NCI-H1694 treated with DMSO at 0.1 percent for 48 hours (cell line): ENCODE measurements around the gene CLEC18C.
"Not testable (repeated sequence)": the region's sequence is repeated elsewhere in the genome, so short reads cannot be mapped to it uniquely, and the experiment has no call there.

ENCODE experiments used
- DNase-seq: peaks from one replicate; lab custom pipeline; 2025; lab: John Stamatoyannopoulos, UW

Gene CLEC18C

DNA sequence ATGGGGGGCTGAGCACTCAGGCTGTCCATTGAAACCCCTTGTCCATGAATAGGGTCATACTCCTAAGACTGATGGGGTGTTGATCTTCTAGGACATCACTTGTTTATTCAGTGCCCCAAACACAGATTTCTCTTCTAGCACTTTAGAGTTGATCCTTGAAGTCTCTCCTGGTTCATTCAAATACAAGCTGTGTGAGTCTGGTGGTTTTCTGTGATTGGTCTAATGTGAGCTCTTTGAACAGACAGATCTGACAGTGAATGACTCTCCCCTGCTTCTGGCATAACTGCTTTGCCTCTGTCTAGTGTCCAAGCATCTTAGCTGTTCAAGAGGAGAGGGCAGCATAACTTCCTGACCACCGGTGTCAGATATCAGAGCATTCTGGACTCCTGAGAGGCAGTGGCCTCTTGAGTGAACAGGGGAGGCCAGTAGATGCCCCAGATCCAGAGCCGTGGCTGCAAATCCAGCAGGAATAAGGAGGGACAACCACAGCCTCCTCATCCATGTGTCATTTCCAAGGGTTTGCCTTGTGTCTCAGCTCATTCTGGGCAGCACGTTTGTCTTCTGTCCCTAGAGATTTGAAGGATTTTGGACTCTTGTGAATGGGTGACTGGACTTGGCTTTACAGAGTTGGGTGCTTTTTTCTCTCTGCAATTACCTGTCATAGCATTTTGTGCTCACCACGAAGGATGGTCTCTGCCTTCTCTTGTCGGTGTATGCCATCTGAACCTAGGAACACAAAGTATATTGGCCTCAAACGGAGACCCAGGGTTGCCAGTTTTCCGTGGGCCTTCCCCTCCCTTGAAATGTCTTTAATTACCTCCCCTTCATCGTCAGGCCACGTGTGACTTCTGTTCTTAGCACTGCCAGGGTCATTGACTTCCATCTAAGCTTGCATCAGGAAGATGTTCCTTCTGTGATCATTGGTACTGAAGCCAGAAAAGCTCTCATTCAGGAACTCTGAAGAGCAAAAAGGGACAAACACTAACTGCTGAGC lies 13.9 kb upstream of the CLEC18C start:
- no peak for DNase-seq

DNA sequence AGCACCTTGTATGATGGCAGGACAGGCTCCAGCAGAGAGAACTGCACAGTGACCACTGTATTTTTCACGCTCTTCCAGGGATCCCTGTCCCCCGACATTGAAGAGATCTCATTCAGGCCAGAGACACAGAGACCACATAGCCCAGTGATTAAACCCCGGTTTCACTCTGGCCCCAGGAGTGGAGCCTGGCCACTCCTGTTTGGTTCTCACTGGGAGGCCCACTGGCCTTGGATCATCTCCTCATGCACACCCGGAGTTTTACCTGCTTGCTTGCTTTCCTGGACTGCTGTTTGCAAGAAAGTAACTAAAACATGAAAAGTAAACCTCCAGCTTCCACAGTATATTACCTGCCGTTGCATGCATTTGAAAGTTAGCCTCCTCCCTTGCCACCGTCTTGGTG lies 13.2 kb upstream of the CLEC18C start:
- DNase-seq = no peak

DNA sequence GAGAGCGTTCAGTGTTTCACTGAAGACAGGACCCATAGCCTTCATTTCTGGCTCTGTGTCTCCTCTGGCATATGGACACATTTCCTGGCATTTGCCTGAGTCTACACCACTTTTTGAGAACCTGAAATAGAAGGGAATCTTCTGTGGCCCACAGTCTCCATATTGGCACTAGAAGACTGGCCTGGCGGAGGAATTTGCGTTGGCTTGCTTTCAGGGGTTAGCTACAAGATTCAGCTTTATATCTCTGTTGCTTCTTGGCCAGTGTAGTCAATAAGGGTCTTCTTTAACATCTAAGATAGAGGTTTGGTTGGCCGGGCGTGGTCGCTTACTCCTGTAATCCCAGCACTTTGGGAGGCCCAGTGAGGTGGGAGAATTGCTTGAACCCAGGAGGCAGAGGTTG lies 12.8 kb upstream of the CLEC18C start:
- DNase-seq = no peak

DNA sequence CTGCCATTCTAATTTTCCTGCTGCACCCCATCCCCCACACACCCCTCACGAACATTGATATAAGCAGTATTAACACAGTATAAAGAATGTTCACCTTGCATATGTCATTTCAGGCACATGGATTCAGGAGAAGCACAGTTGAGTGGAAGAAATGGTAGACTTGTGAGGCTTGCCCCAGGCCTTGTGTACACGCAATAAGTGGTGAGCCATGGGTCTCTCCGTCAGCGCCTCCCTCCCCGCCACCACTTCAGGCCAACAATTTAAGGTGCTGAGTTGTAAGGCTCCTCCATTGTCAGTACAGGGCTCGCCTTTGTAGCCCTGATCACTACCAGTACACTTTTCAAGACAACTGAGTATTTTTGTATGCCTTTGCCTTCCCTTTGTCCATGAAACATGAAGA lies 12.2 kb upstream of the CLEC18C start:
- no peak for DNase-seq

DNA sequence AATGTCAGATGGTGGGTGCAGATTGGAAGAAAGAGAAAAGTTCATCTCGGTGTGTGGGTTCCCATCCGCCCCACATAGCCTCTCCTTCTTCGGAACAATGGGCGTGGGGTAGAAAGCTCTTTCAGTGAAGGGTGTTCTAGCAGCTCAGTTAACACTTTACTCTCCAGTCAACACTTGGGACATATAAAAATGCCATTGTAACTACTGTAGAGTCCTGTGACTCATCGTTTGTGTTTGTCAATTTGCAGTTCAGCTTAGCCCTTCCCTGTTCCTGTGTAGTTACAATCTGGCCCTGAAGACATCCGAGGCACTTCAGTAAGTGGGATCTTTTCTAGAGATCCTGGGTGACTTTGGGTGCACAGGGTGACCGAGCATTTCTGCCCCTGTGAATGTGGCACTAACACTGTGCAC lies 11.5 kb upstream of the CLEC18C start:
- no peak for DNase-seq

DNA sequence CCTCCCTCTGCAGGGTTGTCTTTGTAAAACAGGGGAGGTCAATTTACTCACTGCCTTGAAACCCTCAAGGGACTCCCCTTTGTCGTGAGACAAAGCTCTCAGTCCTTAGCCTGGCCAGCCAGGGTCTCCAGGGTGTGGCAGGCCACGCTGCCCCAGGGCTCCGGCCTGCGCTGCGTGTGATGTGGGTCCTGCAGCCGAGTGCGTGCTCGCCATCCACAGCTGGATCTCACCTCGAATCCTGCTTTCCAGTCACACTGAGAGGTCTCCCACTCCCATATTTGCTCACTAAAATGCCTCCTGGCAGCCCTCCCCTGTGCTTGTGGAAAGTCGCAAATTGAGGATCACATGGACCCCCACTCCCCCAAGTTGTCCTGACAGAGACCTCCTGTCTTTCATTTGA lies 10.0 kb upstream of the CLEC18C start:
- DNase-seq = no peak

DNA sequence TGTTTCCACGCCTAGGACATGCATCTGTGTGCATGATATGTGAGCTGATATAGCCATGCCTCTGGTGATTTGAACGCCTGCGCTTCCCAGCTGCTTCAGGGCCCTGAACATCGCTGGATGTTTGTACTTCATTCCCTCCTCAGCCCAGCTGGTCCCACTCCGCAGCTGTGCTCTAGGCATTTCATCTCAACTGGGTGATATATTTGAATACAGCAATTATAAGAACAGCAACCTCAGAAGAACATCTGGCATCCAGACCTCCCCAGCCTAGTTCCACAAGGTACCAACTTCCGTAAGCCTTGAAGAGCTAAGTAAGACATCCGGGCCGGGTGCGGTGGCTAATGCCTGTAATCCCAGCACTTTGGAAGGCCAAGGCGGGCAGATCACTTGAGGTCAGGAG lies 6.9 kb upstream of the CLEC18C start:
- DNase-seq = not testable (repeated sequence)

DNA sequence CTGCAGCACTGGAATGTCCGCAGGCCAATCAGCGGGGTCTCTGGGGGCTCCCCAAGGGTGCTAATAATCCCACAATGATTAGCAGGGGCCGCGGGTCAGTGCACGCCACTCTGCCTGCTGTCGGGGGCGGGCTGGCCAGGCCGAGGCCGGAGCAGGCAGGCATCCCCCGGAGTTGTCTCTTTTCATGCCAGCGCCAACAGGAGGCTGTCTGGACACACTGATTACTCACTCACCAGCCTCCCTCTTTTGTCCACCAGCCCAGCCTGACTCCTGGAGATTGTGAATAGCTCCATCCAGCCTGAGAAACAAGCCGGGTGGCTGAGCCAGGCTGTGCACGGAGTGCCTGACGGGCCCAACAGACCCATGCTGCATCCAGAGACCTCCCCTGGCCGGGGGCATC lies 329 bp downstream of the CLEC18C start:
- not testable (repeated sequence) for DNase-seq

DNA sequence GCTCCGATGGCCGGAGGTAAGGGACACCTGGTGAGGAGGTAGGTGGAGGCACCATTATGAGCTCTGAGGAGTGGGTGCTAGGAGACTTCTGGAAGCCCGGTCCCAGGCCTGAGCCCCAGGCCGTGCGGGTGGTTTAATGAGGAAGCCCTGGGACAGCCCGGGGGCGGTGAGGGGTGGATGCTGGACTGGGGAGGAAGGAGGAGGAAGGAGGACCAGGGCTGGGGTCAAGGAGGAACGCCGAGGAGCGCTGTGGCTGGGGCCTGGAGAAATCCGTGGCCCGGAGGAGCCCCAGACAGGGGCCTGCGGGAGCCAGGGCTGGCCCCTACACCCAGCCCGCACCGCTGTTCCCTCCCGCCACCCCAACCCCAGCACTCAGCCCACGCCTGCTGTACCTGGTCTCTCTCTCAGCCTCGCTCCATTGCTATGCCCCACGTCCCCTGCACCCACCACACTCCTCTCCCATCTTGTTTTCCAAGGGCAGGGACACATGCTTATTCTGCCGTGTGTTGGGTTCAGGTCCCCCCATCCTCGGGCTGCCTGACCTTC lies 873 bp downstream of the CLEC18C start:
- not testable (repeated sequence) for DNase-seq

DNA sequence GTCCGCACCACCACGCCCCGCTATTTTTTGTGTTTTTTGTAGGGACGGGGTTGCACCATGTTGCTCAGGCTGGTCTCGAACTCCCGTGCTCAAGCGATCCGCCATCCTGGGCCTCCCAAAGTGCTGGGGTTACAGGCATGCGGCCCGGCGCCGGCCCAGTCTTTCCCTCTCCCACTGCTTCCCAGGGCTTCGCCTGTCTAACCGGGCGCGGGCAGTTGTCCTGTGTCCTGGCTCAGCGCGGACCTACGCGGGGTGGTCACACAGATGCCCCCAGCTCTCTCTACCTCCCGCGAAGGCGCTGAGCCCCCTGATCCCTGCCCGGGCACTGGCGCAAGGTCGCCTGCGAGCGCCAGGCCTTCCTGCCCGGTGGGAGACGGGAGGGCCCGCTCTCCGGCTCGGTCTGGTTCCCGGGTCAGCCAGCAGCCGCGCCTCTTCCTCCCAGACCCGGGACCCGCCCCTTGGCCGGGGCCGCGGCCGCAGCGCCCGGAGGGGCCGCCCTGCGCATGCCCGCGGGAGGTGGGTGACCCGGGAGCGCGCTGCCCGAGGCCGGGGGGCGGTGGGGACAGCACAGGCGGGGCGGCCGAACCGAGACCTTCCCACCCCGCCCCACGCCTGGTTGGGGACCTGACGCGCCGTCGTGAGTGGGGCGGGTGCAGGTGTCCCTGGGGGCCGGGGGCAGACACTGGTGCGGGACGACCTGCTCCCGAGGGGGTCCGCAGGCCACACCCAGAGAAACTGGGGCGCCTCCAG lies 14.4 kb downstream of the CLEC18C start:
- not testable (repeated sequence) for DNase-seq

DNA sequence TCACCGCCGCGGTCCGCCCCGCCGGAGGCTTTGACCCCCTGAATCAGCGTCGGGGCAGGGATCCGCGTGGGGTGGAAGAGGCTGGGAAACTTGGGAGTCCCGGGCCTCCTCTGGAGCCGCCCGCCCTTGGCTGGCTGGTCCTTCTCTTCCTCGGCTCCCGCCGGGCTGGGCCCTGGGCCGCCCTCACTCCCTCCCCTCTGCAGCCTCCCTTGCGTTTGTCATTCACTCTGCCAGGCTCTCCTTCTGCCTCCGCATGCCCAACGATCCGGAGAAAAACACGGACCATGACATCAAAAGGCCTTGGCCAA lies 15.0 kb downstream of the CLEC18C start:
- not testable (repeated sequence) for DNase-seq

DNA sequence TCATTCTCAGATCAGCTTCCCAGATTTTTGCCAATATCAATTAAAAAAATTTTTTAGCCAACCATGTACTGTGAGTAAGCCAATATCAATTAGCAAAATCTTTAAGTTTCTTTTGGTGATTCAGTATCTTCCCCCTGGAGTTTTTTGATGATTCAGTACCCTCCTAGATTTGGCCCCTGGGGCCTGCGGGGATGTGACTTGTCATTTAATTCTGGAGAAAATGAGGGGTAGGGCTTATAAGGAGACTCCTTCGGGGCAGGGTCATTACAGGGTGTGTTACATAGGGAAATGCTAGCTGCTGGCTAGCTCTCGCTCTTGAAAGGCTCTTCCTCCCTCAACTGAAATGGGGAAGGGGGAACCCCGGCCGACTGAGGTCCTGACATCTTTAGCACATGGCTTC lies 17.0 kb downstream of the CLEC18C start:
- not testable (repeated sequence) for DNase-seq

DNA sequence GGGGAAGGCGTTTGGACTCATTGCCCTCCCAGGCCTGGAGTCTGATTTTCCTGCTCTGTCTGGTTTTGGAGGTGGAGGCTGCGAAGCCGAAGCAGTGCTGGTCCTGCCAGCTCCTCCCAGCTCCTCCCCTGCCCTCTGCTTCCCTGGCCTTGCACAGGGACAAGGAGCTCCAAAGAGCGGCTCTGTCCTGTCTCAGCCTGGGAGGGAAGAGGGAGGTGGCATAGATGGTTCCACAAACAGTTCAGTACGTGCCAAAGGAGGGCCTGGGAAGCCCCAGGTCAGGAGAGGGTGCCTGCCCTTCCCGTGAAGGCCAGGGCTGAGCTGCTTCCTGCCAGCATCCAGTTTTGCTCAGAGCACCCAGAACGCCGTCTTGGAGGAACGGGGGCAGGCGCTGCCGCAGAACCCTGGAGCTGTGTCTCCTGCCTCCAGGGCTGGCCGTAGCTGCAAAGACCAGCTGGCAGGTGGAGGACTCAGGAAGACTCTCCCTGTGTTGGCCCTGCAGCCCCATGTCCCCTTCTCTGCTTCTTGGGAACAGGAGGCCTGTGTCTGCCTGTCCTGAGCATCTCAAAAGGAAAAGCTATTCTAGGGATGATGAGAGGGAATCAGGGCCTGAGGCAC lies 23.2 kb downstream of the CLEC18C start:
- DNase-seq = not testable (repeated sequence)

DNA sequence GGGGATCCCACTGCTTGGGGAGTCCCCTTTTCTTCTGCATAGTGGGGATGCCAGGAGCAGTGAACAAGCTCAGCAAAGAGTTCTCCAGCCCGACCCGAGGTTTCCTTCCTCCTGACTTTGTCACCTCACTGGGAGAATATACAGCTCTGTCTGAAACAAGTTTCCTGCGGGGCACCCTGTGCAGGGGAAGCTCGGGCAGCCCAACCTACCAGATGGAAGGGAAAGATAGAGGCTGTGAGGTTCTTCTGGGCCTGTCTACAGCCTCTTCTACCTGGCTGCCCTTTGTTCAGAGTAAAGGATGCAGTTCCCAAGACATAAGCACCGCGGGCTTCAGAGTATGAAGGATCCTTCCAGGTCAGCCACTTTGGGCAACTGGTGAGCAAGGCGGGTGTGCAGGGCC lies 24.0 kb downstream of the CLEC18C start:
- not testable (repeated sequence) for DNase-seq

DNA sequence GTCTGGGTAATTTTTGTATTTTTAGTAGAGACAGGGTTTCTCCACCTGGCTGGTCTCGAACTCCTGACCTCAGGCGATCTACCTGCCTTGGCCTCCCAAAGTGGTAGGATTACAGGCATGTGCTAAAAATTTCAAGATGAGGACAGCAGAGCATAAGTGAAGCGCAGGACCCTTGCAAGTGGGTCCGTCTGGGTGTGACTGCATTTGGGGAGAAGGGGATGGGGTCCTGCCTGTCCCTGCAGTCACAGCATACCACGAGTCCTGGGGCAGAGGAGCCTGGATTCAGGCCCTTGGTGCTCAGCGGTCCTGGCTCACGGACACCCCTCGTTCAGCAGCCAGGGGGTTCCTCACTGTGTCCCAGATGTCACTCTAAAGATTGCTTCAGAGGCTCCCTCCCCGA lies 24.6 kb downstream of the CLEC18C start:
- DNase-seq = not testable (repeated sequence)

DNA sequence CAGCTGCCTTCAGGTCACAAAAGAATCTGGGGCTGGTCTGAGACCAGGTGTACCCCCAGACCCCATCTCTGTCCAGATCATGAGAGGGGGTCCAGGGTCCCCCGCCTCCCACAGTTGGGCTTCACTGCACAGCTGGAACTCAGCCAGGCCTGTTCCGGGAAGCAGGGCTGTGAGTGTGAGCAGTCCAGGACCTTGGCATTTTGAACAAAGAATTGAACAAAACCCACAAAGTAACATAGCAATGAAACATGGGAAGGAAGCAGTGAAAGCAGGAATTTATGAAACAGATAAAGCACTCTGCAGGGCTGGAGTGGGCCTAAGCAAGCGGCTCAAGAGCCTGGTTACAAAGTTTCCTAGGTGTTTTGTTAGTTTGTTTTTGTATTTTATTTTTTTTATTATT lies 25.1 kb downstream of the CLEC18C start:
- DNase-seq = not testable (repeated sequence)

DNA sequence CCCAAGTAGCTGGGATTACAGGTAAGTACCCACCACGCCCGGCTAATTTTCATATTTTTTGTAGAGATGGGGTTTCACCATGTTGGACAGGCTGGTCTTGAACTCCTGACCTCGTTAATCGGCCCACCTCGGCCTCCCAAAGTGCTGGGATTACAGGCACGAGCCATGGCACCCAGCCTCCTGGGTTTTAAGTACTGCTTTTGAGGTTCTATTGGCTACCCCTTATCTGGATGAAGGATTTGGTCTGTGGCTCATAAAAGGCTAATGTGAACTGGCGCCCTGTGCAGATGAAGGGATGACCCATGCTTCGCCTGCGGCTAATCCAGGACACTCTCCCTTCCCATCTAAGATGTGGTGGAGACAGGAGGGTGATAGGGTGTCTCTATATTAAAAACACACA lies 25.6 kb downstream of the CLEC18C start:
- not testable (repeated sequence) for DNase-seq

DNA sequence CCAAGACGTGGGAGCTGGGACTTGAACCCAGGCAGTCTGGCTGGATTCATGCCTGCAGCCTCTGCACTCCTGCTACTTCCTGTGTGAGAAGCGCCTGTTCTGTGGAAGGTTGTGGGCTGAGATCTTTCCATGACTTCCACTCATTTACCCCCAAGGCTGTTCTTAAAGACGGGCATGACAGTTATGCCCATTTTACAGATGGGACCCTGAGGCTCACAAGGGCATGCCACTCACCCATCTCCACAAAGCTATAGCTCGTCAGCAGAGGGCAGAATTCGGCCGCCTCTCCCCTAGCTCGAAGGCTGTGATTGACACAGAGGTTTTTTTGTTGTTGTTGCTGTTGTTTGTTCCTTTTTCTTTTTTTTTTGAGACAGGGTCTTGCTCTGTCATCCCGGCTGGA lies 26.5 kb downstream of the CLEC18C start:
- DNase-seq = not testable (repeated sequence)

DNA sequence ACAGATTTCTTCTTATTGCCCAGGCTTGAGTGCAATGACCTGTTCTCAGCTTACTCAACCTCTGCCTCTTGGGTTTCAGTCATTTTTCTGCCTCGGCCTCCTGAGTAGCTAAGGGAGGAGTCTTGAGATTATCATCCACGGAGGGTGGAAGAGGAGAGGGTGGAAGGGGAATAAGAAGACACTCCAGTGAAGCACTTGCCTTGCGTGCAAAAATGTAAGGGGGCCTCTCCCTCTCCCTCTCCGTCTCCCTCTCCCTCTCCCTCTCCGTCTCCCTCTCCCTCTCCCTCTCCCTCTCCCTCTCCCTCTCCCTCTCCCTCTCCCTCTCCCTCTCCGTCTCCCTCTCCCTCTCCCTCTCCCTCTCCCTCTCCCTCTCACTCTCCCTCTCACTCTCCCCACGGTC lies 29.9 kb downstream of the CLEC18C start:
- not testable (repeated sequence) for DNase-seq

DNA sequence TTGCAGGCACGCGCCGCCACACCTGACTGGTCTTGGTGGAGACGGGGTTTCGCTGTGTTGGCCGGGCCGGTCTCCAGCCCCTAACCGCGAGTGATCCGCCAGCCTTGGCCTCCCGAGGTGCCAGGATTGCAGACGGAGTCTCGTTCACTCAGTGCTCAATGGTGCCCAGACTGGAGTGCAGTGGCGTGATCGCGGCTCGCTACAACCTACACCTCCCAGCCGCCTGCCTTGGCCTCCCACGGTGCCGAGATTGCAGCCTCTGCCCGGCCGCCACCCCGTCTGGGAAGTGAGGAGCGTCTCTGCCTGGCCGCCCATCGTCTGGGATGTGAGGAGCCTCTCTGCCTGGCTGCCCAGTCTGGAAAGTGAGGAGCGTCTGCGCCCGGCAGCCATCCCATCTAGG lies 30.4 kb downstream of the CLEC18C start:
- DNase-seq = not testable (repeated sequence)

DNA sequence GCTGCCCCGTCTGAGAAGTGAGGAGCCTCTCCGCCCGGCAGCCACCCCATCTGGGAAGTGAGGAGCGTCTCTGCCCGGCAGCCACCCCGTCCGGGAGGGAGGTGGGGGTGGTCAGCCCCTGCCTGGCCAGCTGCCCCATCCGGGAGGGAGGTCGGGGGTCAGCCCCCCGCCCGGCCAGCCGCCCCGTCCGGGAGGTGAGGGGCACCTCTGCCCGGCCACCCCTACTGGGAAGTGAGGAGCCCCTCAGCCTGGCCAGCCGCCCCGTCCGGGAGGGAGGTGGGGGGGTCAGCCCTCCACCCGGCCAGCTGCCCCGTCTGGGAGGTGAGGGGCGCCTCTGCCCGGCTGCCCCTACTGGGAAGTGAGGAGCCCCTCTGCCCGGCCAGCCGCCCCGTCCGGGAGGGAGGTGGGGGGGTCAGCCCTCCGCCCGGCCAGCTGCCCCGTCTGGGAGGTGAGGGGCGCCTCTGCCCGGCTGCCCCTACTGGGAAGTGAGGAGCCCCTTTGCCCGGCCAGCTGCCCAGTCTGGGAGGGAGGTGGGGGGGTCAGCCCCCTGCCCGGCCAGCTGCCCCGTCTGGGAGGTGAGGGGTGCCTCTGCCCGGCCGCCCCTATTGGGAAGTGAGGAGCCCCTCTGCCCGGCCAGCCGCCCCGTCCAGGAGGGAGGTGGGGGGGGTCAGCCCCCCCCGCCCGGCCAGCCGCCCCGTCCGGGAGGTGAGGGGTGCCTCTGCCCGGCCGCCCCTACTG lies 31.2 kb downstream of the CLEC18C start:
- DNase-seq = not testable (repeated sequence)

DNA sequence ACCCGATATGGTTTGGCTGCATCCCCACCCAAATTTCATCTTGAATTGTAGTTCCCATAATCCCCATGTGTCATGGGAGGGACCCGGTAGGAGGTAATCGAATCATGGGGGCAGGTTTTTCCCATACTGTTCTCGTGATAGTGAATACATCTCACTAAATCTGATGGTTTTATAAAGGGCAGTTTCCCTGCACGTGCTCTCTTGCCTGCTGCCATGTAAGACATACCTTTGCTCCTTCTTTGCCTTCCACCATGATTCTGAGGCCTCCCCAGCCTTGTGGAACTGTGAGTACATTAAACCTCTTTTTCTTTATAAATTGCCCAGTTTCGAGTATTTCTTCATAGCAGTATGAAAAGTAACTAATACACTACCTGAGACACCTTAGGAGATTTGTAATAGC lies 32.8 kb downstream of the CLEC18C start:
- not testable (repeated sequence) for DNase-seq
